D721Med (cell line): ENCODE results near the gene DNASE2B.

ENCODE experiments used
- DNase-seq: peaks from one replicate; pipeline ENCODE4 v3.0.0; 2011; ENCODE audit warnings: low spot score; ENCODE audit not compliant: insufficient read length
- FAIRE-seq: peaks from 2 replicates; lab custom pipeline; 2011; peaks lifted over from hg19 to GRCh38; lab: Jason Lieb, UNC
- CTCF ChIP-seq: IDR thresholded peaks from 2 replicates; pipeline ENCODE4 v1.5.1; 2012; ENCODE audit warnings: mild to moderate bottlenecking, control low read depth; ENCODE audit not compliant: insufficient read depth; ENCODE audit errors: missing control alignments

DNASE2B gene

GRCh38 chr1:84402501-84402900 is 4.2 kb downstream of the DNASE2B start:
- no peak for DNase-seq
- TF ChIP-seq CTCF: no peak
- no peak for FAIRE-seq

- no peak for FAIRE-seq
- DNase-seq: no peak
- TF ChIP-seq CTCF: no peak
Observed at GRCh38 chr1:84403347-84403746, 5.1 kb downstream of the DNASE2B start.

GRCh38 chr1:84406346-84406861 is 8.1 kb downstream of the DNASE2B start:
- FAIRE-seq: no peak
- no peak for DNase-seq
- TF ChIP-seq CTCF: no peak

GRCh38 chr1:84407524-84407923 is 9.2 kb downstream of the DNASE2B start:
- DNase-seq (no peak), FAIRE-seq (no peak)
- no peak for TF ChIP-seq CTCF

GRCh38 chr1:84407958-84408422 is 9.7 kb downstream of the DNASE2B start:
- DNase-seq (no peak), FAIRE-seq (no peak)
- TF ChIP-seq CTCF: no peak

- FAIRE-seq (no peak), DNase-seq (no peak)
- TF ChIP-seq CTCF: no peak
Observed at GRCh38 chr1:84409888-84410287, 11.6 kb downstream of the DNASE2B start.

- DNase-seq: no peak
- no peak for TF ChIP-seq CTCF
- no peak for FAIRE-seq
Observed at GRCh38 chr1:84410328-84411095, 12.2 kb downstream of the DNASE2B start.
